ENCODE results near the gene MMP25. TPM values are rescaled to one million over a fixed set of nuclear protein-coding genes. Genes with fewer than 3 reads are reported as not detected.

Gene MMP25
- total RNA-seq, 2 experiments from 2014 or later: 0.63 to 5.6 TPM

- Histone ChIP-seq H3K4me3 (ENCODE audit: low read depth, low read length, poor library complexity, severe bottlenecking) (no peak overlapping the region), H3K9me2 (ENCODE audit: insufficient read depth, low read length) (no peaks in the 10 kb centered on the region), H3K79me2 (ENCODE audit: insufficient read depth, low read depth, low read length) (no peaks in the 10 kb centered on the region), H3K27ac (ENCODE audit: low read depth, low read length, poor library complexity, severe bottlenecking) (no peak overlapping the region), H2AFZ (ENCODE audit: low read length) (no peak overlapping the region), H3K9me3 (ENCODE audit: low read length) (no peaks in the 10 kb centered on the region), H3K4me2 (ENCODE audit: low read length) (no peak overlapping the region), H3K4me1 (ENCODE audit: insufficient read depth, low read length, poor library complexity, severe bottlenecking) (peaks cover 15% of the 10 kb centered on the region), H3K36me3 (ENCODE audit: insufficient read depth, low read length) (no peaks in the 10 kb centered on the region), H4K20me1 (ENCODE audit: insufficient read depth, low read length) (no peaks in the 10 kb centered on the region)
- TF ChIP-seq EZH2phosphoT487 (IDR thresholded peaks at IDR 0.05; ENCODE audit: borderline replicate concordance, low read depth, low read length): no peak
- no peak for TF ChIP-seq CTCF (conservative IDR thresholded peaks at IDR 0.05; ENCODE audit: low read length)
- ChIA-PET POLR2A (no interaction called here), CTCF (ENCODE audit: unreplicated experiment) (no interaction called here)
- DNase-seq (ENCODE audit: low spot score): no peak
- intact Hi-C loops (cut with micrococcal nuclease; ENCODE audit: unreplicated experiment): no loop called here
- BruUV-seq (replicated peaks): no TSS peak
Measured at GRCh38 chr16:3012246-3012645, 34.1 kb upstream of the MMP25 start.

GRCh38 chr16:3012828-3013420 lies 33.4 kb upstream of the MMP25 start, which contains the start of gene CLDN9:
Gene CLDN9 (plus strand): TSS chr16:3012923. CDS start chr16:3013363, 440 bp downstream.
- Histone ChIP-seq H2AFZ (ENCODE audit: low read length) (no peak within 1 kb of the TSS), H3K79me2 (ENCODE audit: insufficient read depth, low read depth, low read length) (no peaks in the 10 kb centered on the region), H3K9me3 (ENCODE audit: low read length) (no peaks in the 10 kb centered on the region), H3K4me2 (ENCODE audit: low read length) (no peak within 1 kb of the TSS), H3K36me3 (ENCODE audit: insufficient read depth, low read length) (no peaks in the 10 kb centered on the region), H3K4me1 (ENCODE audit: insufficient read depth, low read length, poor library complexity, severe bottlenecking) (peaks cover 11% of the 10 kb centered on the region), H3K27ac (ENCODE audit: low read depth, low read length, poor library complexity, severe bottlenecking) (no peak within 1 kb of the TSS), H3K4me3 (ENCODE audit: low read depth, low read length, poor library complexity, severe bottlenecking) (no peak within 1 kb of the TSS), H4K20me1 (ENCODE audit: insufficient read depth, low read length) (no peaks in the 10 kb centered on the region), H3K9me2 (ENCODE audit: insufficient read depth, low read length) (no peaks in the 10 kb centered on the region)
- TF ChIP-seq EZH2phosphoT487 (IDR thresholded peaks at IDR 0.05; ENCODE audit: borderline replicate concordance, low read depth, low read length): no peak
- no peak for TF ChIP-seq CTCF (conservative IDR thresholded peaks at IDR 0.05; ENCODE audit: low read length)
- no TSS peak for BruUV-seq (replicated peaks)
- intact Hi-C loops (cut with micrococcal nuclease; ENCODE audit: unreplicated experiment): no loop called here
- POLR2A ChIA-PET: no interaction called here
- CTCF ChIA-PET (ENCODE audit: unreplicated experiment): no interaction called here
- no peak for DNase-seq (ENCODE audit: low spot score)

- Histone ChIP-seq H3K4me2 (ENCODE audit: low read length) (no peak overlapping the region), H3K9me2 (ENCODE audit: insufficient read depth, low read length) (no peaks in the 10 kb centered on the region), H2AFZ (ENCODE audit: low read length) (no peak overlapping the region), H3K36me3 (ENCODE audit: insufficient read depth, low read length) (no peaks in the 10 kb centered on the region), H4K20me1 (ENCODE audit: insufficient read depth, low read length) (no peaks in the 10 kb centered on the region), H3K79me2 (ENCODE audit: insufficient read depth, low read depth, low read length) (no peaks in the 10 kb centered on the region), H3K4me3 (ENCODE audit: low read depth, low read length, poor library complexity, severe bottlenecking) (no peak overlapping the region), H3K27ac (ENCODE audit: low read depth, low read length, poor library complexity, severe bottlenecking) (no peak overlapping the region), H3K9me3 (ENCODE audit: low read length) (no peaks in the 10 kb centered on the region), H3K4me1 (ENCODE audit: insufficient read depth, low read length, poor library complexity, severe bottlenecking) (peaks cover 9% of the 10 kb centered on the region)
- no TSS peak for BruUV-seq (replicated peaks)
- TF ChIP-seq EZH2phosphoT487 (IDR thresholded peaks at IDR 0.05; ENCODE audit: borderline replicate concordance, low read depth, low read length) (no peak), CTCF (conservative IDR thresholded peaks at IDR 0.05; ENCODE audit: low read length) (no peak)
- ChIA-PET POLR2A (no interaction called here), CTCF (ENCODE audit: unreplicated experiment) (no interaction called here)
- intact Hi-C loops (cut with micrococcal nuclease; ENCODE audit: unreplicated experiment): no loop called here
- no peak for DNase-seq (ENCODE audit: low spot score)
Measured at GRCh38 chr16:3013491-3013951, 32.8 kb upstream of the MMP25 start.

Data from OCI-LY7 (cell line).